ENCODE data around the gene AURKA.
"Not testable (repeated sequence)": the region's sequence is repeated elsewhere in the genome, so short reads cannot be mapped to it uniquely, and the experiment has no call there.

Gene AURKA

DNA sequence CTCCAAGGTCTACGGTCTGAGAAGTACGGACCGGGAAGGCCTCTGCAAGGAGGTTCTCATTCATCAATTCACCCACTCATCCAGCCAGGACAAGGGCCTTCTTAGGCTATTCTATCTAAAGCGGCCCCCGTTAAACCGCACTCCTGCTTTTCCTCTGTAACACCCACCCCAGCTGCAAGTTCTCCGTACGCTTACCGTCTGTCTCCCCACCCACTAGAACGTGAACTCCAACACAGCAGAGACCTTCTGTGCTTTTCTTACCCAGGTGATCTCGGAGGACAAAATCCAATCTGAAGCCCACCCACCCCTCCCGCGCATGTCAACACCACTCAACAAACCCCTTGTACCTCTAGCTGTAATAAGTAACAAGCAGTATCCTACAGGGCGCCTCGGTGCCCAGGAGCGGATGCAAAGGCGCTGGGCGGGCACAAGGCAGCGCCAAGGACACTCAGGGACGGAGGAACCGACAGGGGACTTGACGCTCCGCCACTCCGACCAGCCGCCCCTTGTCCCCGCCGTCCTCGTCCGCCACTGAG lies 351 bp downstream of the AURKA start:
- no peak for DNase-seq (ENCODE audit: low read depth in 2 of 3, low spot score in 1 of 3)

DNA sequence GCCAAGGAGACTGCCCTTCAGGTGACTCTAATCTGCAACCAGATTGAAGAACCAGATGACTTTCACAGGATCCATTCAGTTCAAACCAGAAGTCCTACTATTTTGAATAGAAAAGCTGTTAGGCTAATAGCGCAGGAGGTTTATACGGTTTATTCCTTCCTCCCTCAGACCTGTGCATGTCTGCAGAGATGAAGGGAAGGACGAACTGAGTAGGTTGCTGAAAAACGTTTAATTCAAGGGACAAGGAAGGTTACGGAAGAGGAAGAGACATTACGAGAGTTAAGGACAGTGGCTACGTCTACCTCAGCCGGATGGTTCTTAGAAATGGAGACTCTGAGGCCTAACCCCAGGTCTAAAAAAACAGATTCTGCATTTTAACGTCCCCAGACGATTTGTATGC lies 978 bp downstream of the AURKA start:
- DNase-seq (ENCODE audit: low read depth in 2 of 3, low spot score in 1 of 3): no peak

DNA sequence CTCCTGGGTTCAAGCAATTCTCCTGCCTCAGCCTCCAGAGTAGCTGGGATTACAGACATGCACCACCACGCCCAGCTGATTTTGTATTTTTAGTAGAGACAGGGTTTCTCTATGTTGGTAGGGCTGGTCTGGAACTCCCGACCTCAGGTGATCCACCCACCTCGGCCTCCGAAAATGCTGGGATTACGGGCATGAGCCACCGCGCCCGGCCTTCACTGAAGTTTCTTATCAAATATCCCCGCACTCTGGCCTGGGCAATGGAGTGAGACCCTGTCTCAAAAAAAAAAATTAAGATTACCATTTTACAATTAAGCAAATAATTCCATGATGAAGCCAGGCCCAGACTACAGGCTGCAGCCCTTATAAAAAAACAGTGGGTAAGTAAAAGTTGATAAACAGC lies 1.6 kb downstream of the AURKA start:
- DNase-seq (ENCODE audit: low read depth in 2 of 3, low spot score in 1 of 3): not testable (repeated sequence)

DNA sequence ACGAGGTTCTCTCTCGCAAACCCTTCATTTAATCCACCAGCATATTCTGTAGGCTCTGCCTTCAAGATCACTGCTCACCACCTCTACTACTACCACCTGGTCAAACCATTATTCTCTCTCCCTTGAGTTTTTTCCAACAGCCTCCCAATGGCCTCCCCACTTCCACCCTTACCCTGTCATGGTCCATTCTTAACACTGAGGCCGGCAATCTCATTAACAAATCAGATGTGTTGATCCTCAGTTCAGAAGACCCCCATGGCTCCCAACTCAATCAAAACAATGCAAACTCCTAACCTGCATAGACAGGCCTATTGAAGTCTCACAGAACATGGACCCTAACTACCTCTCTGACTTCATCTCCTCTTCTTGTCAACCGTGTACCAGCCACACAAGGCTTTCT lies 2.2 kb downstream of the AURKA start:
- DNase-seq (ENCODE audit: low read depth in 2 of 3, low spot score in 1 of 3): no peak

DNA sequence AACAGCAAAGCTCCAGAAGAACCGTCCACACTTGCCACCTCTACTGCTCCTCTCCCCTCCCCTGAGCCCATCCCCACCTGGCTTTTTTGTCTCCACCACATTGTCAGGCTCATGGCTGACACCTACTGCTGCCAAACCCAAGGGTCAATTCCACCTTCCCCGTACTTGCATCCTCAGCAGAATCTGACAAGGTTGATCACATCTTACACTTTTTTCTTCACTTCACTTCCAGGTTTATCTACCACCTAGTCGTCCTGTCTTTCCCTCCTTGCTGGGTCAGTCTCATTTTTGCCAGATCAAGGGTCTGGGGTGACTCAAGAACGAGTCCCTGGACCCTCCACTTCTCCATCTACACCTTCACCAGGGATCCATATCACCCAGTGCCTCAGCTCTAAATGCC lies 3.1 kb downstream of the AURKA start:
- DNase-seq (ENCODE audit: low read depth in 2 of 3, low spot score in 1 of 3): no peak

DNA sequence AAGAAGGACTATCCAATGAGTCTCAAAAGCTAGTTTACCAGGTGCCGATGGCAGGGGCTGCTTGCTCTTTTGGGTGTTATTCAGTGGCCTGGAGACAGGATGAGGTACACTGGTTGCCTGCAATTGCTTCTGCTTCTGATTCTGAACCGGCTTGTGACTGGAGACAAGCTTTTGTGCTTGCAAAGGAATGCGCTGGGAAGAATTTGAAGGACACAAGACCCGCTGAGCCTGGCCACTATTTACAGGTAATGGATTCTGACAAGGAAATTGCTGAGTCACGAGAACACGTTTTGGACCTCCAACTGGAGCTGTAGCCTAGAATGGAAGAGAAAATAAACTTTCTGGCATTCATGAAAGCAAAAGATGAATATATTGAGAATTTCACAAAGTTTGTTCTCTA lies 5.8 kb downstream of the AURKA start:
- DNase-seq (ENCODE audit: low read depth in 2 of 3, low spot score in 1 of 3): no peak

DNA sequence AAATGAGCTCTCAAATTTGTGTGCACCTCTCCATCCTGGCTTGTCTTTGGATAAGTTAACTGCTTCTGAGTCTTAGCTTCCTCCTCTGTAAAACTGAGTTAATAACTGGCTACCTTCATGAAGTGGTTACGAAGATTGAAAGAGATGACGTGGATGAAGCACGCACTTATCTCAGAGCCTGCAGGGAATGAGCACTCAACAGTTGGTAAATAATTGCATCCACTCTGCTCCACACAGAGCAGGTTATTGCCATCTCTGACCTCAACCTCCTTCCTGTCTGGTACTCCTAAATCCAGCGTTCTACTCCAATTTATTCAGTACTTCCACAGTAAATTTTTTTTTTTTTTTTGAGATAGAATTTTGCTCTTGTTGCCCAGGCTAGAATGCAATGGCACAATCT lies 6.9 kb downstream of the AURKA start:
- DNase-seq (ENCODE audit: low read depth in 2 of 3, low spot score in 1 of 3): no peak

DNA sequence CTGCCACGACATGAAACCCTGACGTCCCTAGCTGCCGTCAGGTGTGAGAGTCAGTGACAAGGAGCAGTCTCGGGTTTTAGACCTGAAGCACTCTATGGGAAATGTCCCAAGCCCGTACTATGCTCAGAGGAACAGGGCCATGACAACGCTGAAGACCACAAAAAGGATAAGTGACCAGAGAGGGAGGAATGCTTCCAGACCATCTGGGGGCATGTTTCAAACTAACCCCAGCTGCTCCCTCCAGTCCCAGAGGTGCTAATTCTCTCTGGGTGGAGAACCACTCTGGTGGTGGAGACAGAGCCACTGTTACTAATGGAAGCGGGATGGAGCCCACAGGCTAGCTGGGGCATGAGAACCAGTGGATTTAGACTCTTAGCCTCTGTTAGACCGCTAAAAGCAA lies 8.7 kb downstream of the AURKA start:
- DNase-seq (ENCODE audit: low read depth in 2 of 3, low spot score in 1 of 3): no peak

DNA sequence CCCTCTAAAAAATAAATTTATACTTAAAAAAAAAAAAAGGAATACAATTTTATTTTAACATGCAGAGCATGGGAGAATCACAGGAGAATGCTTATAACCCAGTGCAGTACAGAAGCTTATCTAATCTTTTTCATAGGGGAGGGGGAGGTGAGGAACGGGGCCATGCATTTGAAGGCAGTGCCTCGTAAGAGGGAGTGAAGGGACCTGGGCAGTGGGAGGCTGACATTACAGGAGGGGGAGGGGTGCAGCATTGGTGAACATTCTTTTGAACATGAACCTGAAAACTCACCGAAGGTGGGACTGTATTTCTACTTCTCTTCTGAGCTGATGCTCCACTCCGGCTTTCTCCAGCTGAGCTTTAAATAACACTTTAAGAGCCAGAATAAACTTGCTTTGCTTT lies 9.3 kb downstream of the AURKA start:
- no peak for DNase-seq (ENCODE audit: low read depth in 2 of 3, low spot score in 1 of 3)

DNA sequence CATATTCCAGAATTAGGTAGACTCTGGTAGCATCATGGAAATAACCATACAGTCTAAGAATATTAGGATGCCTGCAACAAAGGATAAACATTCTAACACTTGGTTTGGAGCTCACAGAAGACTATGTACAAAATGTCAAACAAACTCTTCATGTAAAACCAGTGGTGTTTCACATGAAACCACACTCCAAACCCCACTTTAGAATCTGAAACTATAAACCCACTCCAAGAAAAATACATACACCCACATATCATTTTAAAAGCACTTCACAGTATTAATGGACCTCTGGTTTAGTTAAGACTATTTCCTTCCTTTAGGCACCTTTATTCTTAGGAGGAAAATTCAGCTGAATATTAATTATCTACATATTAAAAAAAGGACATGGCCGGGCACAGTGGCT lies 10.5 kb downstream of the AURKA start:
- no peak for DNase-seq (ENCODE audit: low read depth in 2 of 3, low spot score in 1 of 3)

DNA sequence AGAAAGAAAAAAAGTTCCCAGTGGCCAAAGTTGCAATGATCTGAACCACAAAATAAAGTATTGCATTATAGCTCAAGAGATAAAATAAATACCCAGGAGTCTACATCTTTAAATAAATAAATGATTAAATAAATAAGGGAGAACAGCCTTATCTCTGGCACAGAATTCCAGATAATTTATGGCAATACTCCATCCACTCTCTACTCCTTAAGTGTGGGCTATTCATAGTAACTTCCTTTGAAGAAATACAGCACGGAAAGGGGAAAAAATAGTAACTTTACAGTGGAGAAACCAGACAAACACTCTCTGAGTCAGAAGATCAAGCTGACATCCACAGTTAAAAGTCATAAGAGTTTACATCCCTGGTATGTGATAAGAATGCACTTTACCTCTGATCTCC lies 11.6 kb downstream of the AURKA start:
- DNase-seq (ENCODE audit: low read depth in 2 of 3, low spot score in 1 of 3): no peak

DNA sequence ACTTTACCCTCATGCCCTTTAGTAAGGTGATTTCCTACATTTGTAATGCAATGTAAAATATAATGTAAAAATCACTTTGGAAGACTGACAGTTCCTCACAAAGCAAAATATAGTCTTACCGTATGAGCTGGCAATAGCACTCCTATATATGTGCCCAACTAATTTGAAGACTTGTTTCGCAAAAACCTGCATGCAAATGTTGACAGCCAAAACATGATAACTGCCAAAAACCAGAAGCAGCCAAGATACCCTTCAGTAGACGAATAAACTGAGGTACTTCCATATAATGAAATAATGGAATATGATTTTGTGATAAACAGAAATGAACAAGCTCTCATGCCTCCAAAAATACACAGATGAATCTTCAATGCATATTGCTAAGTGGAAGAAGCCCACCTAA lies 13.6 kb downstream of the AURKA start:
- DNase-seq (ENCODE audit: low read depth in 2 of 3, low spot score in 1 of 3): no peak

DNA sequence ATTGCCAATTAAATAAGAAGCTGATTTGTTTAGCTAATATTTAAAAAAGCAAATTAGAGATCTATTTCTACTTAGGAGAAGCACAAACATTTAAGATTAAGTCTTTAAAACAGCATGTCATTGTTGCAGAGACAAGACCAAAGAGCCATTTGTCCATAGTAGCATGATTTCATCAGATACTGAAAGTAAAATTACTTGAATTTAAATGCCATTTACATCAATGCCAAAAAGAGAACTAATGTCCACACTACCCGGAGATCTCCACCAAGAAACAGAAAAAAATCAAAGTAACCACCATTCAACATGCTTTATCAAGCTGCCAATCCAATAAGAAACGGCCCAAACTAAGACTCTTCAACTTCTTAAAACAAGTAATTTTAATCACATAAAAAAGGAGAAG lies 15.7 kb downstream of the AURKA start:
- no peak for DNase-seq (ENCODE audit: low read depth in 2 of 3, low spot score in 1 of 3)

DNA sequence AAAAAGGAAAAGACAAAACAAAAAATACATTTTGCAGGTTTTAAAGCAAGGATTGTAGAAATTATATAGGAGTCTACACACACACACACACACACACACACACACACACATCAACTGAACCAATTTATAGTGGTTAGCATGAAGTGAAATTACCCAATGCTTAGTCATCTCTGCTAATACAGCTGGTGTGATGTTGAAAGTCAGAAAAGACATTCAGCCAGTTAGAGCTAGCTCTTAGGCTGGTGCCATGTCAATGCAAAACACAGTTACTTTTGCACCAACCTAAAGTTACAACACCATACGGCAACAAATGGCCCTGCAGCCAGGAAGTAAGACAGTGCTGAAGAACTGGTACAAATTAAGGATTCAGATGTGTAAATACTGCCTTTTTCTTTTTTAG lies 18.1 kb downstream of the AURKA start:
- DNase-seq (ENCODE audit: low read depth in 2 of 3, low spot score in 1 of 3): no peak

DNA sequence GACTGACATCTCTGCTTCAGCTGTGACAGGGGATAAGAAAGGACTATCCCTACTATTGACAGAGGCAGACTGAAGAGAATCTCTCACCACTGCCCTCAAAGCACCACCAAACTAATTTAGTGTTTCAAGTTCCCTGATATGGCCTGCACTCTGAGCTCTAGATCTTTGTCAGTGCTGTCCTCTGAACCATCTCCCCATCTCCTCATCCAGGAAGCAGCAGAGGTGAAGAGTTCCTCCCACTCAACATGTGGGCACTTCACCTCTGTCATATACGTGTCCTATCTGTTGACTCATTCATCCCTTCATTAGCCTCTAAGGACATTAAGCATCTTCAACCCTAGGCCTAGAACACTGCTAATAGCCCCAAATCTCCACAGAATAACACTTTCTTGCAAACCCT lies 19.2 kb downstream of the AURKA start:
- DNase-seq (ENCODE audit: low read depth in 2 of 3, low spot score in 1 of 3): no peak

DNA sequence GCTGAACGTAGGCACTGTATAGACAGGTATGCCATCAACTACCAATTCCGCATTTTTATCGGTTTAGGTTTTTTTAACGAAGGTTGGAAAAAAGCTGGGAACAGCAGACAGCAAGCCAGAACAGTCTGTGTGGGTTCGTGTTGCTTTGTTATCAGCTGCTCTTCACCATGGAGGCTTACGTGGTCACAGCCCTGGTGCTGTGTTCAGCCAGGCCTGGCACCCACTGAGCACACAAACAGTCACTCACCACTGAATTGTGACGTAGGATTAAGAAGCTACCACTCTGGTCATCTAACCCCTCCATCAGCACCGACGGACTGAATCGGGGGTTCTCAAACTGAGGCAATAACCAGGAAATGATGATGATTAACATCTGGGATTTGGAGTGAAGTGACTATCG lies 20.0 kb downstream of the AURKA start:
- DNase-seq (ENCODE audit: low read depth in 2 of 3, low spot score in 1 of 3): no peak

DNA sequence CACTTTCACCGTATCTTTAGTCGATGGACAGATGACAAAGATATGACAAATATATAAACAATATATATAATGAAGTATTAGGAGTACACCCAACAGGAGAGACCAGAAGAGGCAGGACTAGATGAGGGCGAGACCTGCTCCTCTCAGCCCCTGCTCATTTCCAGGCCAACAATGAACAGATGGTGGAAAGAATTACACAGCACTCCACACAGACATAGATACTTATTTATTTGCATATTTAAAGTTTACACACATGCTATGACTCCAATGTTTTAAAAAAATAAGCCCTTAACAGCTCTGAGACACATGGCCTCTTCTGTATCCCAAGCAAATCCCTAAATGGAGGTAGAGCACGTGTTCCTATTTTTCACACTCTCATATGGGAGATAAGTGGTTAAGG lies 22.8 kb downstream of the AURKA start:
- no peak for DNase-seq (ENCODE audit: low read depth in 2 of 3, low spot score in 1 of 3)

DNA sequence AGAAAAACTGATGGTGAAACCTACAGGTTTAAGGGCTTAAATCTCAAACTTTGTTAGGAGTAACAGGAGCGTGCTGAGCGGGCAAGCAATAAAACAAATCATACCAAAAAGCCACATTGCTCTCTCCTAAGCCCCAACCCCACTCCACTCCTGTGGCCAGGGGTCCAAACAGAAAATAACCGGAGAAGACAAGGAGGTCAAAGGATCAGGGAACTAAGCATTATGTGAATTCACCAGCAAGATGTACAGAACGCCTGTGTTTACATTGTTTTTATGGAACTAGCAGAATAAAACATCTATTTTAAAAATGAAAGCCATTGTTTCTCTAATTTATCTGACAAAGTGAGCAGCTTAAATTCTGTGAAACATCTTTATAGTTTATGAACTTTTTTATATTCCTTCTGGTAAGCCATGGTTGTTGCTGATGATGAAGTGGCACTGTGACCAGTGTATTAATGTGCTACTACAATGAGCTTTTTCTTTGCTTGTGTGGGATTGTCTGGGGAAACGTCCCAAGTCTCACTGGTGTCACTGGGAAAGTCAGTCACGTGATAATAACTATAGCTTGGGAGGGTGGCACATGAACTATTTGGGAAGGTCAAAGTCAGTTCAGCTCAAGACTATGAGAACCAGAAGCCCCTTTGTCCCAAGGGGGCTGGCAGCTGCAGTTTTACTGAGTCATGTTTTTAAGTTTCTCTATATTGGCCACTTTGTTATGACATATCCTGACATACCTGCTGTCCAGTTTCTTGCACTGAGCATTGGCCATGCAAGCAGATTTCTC lies 23.5 kb downstream of the AURKA start:
- no peak for DNase-seq (ENCODE audit: low read depth in 2 of 3, low spot score in 1 of 3)

DNA sequence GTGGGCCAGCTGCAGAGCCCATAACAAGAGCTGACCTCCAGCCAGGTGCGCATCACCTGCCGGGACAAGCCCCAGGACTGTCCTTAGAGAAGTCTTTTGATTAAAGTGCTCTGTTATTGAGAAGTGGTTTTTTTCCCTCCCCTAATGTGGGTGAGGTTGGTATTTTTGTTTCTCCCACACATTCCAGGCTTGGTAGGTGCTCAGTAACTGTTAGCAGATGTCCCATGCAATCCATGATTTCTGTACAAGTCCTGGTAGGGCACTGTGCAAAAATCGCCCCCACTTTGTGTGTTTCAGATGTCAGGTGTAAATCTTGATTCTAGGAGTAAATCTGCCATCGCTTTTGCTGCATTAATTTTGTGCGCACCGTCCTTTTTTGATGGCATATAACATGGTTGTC lies 28.5 kb downstream of the AURKA start:
- no peak for DNase-seq (ENCODE audit: low read depth in 2 of 3, low spot score in 1 of 3)

DNA sequence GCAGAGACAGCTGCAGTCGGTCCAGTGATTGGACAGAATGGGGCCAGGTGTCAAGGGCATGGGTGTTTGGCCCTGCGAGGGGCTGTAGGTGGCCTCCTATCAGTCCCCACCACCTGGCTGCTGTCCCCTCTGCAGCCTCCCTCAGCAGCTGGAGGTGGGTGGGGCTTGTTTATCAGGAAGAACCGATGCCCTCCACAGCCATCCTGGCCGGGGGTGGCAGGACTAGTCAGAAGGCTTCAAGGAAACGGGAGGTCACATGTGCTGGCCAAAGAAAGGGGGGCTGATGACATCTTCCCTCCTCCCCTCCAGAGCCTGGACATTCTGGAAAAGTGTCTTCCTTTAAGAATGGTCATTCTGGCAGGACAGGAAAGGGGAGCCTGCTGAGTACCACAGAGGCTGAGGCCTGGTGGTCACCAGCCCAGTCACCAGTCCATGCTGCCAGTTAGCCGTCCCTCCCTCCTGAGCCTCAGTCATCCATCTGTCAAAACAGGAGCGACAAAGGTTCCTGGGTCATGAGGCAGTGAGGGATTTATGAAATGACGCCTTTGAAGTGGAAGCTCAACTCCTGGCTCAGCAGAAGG lies 29.1 kb downstream of the AURKA start:
- no peak for DNase-seq (ENCODE audit: low read depth in 2 of 3, low spot score in 1 of 3)

DNA sequence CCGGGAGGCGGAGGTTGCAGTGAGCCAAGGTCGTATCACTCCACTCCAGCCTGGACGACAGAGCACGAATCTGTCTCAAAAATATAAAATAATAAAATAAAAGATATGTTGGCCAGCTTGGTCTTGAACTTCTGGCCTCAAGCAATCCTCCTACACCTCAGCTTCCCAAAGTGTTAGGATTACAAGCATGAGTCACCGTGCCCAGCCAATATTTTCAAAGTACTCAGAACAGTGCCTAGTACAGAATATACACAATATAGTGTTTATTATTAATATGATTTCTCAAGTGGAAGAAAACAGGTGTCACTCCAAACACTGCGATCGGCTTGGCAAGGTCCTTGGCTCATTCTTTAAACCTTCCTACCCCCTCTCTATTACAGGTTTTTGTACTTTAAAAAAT lies 30.1 kb downstream of the AURKA start:
- no peak for DNase-seq (ENCODE audit: low read depth in 2 of 3, low spot score in 1 of 3)

DNA sequence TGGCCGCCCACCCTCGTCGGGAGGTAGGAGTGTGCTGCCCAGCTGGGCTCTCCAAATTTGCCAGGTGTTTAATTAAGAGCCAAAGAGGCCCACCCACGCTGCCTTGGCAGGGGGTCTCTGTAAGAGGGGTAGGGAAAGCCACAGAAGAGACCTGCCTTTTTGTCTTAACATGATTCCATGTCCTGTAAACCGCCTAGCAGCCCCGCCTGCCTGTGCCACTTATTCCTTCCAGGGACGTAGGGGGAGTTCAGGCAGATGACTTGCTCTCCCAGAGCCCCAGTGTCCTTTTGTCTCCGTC lies 31.2 kb downstream of the AURKA start:
- DNase-seq (ENCODE audit: low read depth in 2 of 3, low spot score in 1 of 3): no peak

Measured in stimulated activated CD4-positive, alpha-beta T cell treated with anti-CD3 and anti-CD28 coated beads, Interleukin-12 subunit alpha, Interleukin-12 subunit beta, amount 100 ng/mL, for 48 hours (primary cell).